HG03064 (cell line): ENCODE data around the gene RFPL1.

ENCODE experiments used
- ATAC-seq: cut with Tn5 transposase; IDR thresholded peaks from one replicate; pipeline ENCODE4 v1.9.1; 2021; ENCODE audit warnings: low read depth; ENCODE audit not compliant: unreplicated experiment

The RFPL1 gene

GRCh38 chr22:29435236-29436136, 2.9 kb upstream of the RFPL1 start:
- no peak for ATAC-seq

- no peak for ATAC-seq
Observed at GRCh38 chr22:29442976-29443375, 4.6 kb downstream of the RFPL1 start.

- ATAC-seq = no peak
Observed at GRCh38 chr22:29443452-29443851, 5.1 kb downstream of the RFPL1 start.

GRCh38 chr22:29443861-29444792, 5.7 kb downstream of the RFPL1 start:
- ATAC-seq = no peak

- ATAC-seq = no peak
Observed at GRCh38 chr22:29445508-29445907, 7.1 kb downstream of the RFPL1 start.

- ATAC-seq = no peak
Observed at GRCh38 chr22:29447906-29448305, 9.5 kb downstream of the RFPL1 start.

- ATAC-seq = no peak
Observed at GRCh38 chr22:29449296-29449875, 11.0 kb downstream of the RFPL1 start.

- no peak for ATAC-seq
Observed at GRCh38 chr22:29450222-29450621, 11.8 kb downstream of the RFPL1 start.

- ATAC-seq = no peak
Observed at GRCh38 chr22:29451863-29452262, 13.5 kb downstream of the RFPL1 start.

GRCh38 chr22:29454276-29454675, 15.9 kb downstream of the RFPL1 start:
- ATAC-seq = no peak

- ATAC-seq = no peak
Observed at GRCh38 chr22:29456211-29456671, 17.9 kb downstream of the RFPL1 start.

GRCh38 chr22:29457730-29458129, 19.3 kb downstream of the RFPL1 start:
- no peak for ATAC-seq

GRCh38 chr22:29458551-29458950, 20.2 kb downstream of the RFPL1 start:
- ATAC-seq = no peak

- ATAC-seq = no peak
Observed at GRCh38 chr22:29459773-29460172, 21.4 kb downstream of the RFPL1 start.

GRCh38 chr22:29461263-29461662, 22.9 kb downstream of the RFPL1 start:
- ATAC-seq = no peak

GRCh38 chr22:29463629-29464028, 25.2 kb downstream of the RFPL1 start:
- ATAC-seq = no peak

- ATAC-seq = no peak
Observed at GRCh38 chr22:29464581-29464980, 26.2 kb downstream of the RFPL1 start.

GRCh38 chr22:29469755-29470154, 31.4 kb downstream of the RFPL1 start:
- ATAC-seq = no peak

GRCh38 chr22:29470159-29470855, 31.9 kb downstream of the RFPL1 start:
- ATAC-seq = no peak

GRCh38 chr22:29473001-29473400, 34.6 kb downstream of the RFPL1 start:
- no peak for ATAC-seq
